GM12801 (cell line): Measurements from ENCODE around the gene DHCR7.

Experiments used
- CTCF ChIP-seq: IDR thresholded peaks from one replicate; pipeline ENCODE4 v1.5.1; 2011; ENCODE audit warnings: control low read depth; ENCODE audit not compliant: insufficient read length; ENCODE audit errors: extremely low read depth

Gene DHCR7

GRCh38 chr11:71467164-71467563 is 19.0 kb upstream of the DHCR7 start:
- no peak for TF ChIP-seq CTCF

- no peak for TF ChIP-seq CTCF
Measured at GRCh38 chr11:71466358-71466757, 18.2 kb upstream of the DHCR7 start.

DNA sequence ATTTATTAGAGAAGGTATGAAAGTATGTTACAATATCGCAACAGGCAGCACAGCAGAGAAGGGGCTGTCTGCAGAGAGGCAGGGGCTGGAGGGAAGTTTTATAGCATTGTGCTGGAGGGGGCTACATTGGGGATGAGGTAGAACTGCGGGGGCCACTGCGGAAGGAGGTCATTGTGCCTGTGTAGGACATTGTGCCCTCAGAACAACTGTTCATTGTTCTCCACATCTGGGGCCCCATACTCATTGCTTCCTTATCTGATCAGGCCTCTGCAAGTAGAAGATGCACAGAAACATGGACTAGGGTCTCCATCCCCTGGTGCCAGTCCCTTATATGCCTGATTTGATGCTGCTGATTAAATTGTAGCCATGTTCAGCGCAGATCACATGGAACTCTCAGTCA is 16.9 kb upstream of the DHCR7 start:
- TF ChIP-seq CTCF = no peak

- TF ChIP-seq CTCF = no peak
Measured at GRCh38 chr11:71463331-71464211, 15.4 kb upstream of the DHCR7 start.

- TF ChIP-seq CTCF = no peak
Measured at GRCh38 chr11:71462726-71463125, 14.5 kb upstream of the DHCR7 start.

- no peak for TF ChIP-seq CTCF
Measured at GRCh38 chr11:71461696-71462095, 13.5 kb upstream of the DHCR7 start.

GRCh38 chr11:71459767-71460320 is 11.7 kb upstream of the DHCR7 start:
- no peak for TF ChIP-seq CTCF
